Mucosa of rectum (tissue), 2 donors: Measurements from ENCODE around the gene KCNJ16.

Experiments used
- H3K27ac ChIP-seq, 2 donors: one replicate each; pipeline ENCODE4 v1.7.0; 2013; ENCODE audit warnings: inconsistent platforms in 2 of 2, low read depth in 2 of 2, low read length in 2 of 2
- H3K27me3 ChIP-seq, 2 donors: one replicate each; pipeline ENCODE4 v1.7.0; 2013; ENCODE audit warnings: low read length in 2 of 2; ENCODE audit not compliant: control insufficient read depth in 2 of 2, insufficient read depth in 2 of 2
- H3K36me3 ChIP-seq, 2 donors: one replicate each; pipeline ENCODE4 v1.7.0; 2013; ENCODE audit warnings: low read length in 2 of 2; ENCODE audit not compliant: control insufficient read depth in 2 of 2, insufficient read depth in 2 of 2
- H3K4me1 ChIP-seq, 2 donors: one replicate each; pipeline ENCODE4 v1.7.0; 2013; ENCODE audit warnings: low read length in 2 of 2, mild to moderate bottlenecking in 1 of 2; ENCODE audit not compliant: control insufficient read depth in 2 of 2, insufficient read depth in 2 of 2
- H3K4me3 ChIP-seq, 2 donors: one replicate each; pipeline ENCODE4 v1.7.0; 2013; ENCODE audit warnings: low read length in 2 of 2
- H3K9ac ChIP-seq, 2 donors: one replicate each; pipeline ENCODE4 v1.7.0; 2013; ENCODE audit warnings: low read length in 2 of 2, low read depth in 1 of 2, mild to moderate bottlenecking in 1 of 2
- H3K9me3 ChIP-seq, 2 donors: one replicate each; pipeline ENCODE4 v1.7.0; 2013; ENCODE audit warnings: low read length in 2 of 2; ENCODE audit not compliant: control insufficient read depth in 2 of 2
- donor health status: healthy.
- donor health status: Normal muscosa, but diverticular disease.

Gene KCNJ16

DNA sequence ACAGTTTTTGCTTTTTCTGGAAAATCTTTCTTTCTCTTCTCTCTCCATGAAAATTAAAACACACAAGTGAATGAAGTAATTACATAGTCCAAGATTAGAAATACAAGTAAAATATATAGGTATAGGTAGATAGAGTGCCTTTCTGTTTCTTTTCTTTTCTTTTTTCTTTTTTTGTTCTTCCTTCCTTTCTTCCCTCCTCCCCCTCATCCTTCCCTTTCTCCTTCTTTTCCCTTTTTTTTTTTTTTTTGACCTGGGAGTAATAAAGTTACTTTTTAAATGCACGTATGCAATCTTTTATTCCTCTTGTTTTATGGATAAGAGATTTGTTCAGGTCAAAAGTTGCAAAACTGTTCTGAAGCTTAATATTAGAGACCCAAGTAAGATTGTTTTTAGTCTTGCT lies 59.8 kb downstream of the KCNJ16 start:
- no peak overlapping the region for H3K27ac ChIP-seq
- H3K9me3 ChIP-seq: no peaks in the 10 kb centered on the region
- no peak overlapping the region for H3K4me3 ChIP-seq
- no peaks in the 10 kb centered on the region for H3K36me3 ChIP-seq
- peaks cover 0 to 19% of the 10 kb centered on the region in 2 donors for H3K4me1 ChIP-seq
- no peak overlapping the region for H3K9ac ChIP-seq
- H3K27me3 ChIP-seq: no peaks in the 10 kb centered on the region

DNA sequence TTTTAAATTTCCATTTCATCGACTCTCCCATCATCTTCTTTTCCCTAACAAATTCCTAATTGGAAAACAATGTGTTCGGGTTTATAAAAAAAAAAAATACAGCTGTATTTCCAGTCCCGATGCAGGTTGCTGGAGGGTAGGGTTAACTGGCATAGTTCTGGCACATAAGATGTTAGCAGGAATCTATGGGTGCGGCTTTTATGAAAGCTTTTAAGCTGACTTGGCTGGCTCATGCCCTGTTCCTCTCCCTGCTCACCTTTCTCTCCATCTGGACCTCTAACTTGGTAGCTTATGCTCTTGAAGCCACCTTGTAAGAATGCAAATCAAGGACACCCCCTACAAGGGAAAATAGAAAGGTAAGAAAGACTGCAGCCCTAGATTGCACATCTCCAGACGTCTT lies 61.1 kb downstream of the KCNJ16 start:
- Histone ChIP-seq H3K27ac (peak overlapping the region in 1 of 2 donors; percentile 9), H3K36me3 (no peaks in the 10 kb centered on the region), H3K9ac (no peak overlapping the region), H3K4me1 (peaks cover 0 to 19% of the 10 kb centered on the region in 2 donors), H3K27me3 (no peaks in the 10 kb centered on the region), H3K9me3 (no peaks in the 10 kb centered on the region), H3K4me3 (no peak overlapping the region)

DNA sequence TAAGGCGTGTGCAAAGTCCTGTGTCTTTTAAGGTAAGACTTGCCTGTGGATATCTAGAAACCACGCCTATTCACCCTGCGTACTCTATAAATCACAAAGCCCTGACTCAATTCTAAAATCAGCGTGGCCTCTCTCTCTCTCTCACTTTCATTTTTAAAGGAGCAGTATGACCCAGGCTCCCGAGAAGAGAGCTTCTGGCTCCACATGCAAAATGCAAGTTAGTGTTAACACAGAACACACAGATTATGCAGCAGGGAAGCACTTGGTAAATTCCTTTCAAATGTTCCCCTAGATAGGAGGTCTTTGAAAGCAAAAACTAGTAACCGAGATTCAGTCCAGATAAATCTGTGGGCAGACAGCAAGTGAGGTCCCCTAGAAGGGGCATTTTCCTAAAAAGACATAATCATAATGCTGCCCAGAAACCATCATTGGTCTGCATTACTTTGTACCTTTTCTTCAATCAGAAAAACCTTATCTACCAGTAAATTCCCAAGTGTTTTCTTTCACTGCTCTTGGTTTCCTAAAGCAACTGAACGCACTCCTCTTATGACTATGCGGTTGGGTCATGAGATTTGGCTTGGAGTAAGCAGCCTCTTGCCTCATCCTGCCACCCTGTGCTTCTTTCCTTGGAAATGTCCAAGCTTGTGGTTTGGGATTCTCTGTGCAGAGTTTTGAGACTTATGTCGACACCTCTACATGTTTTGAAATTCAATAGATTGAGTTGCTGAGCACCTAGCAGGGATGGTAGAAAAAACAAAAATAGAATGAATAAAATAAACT lies 62.6 kb downstream of the KCNJ16 start:
- no peaks in the 10 kb centered on the region for H3K27me3 ChIP-seq
- H3K9ac ChIP-seq: peak overlapping the region; percentile 9 to 48
- H3K9me3 ChIP-seq: no peaks in the 10 kb centered on the region
- H3K27ac ChIP-seq: peak overlapping the region; percentile 61 to 74
- H3K36me3 ChIP-seq: no peaks in the 10 kb centered on the region
- H3K4me1 ChIP-seq: peaks cover 0 to 19% of the 10 kb centered on the region in 2 donors
- peak overlapping the region; percentile 52 to 71 for H3K4me3 ChIP-seq

DNA sequence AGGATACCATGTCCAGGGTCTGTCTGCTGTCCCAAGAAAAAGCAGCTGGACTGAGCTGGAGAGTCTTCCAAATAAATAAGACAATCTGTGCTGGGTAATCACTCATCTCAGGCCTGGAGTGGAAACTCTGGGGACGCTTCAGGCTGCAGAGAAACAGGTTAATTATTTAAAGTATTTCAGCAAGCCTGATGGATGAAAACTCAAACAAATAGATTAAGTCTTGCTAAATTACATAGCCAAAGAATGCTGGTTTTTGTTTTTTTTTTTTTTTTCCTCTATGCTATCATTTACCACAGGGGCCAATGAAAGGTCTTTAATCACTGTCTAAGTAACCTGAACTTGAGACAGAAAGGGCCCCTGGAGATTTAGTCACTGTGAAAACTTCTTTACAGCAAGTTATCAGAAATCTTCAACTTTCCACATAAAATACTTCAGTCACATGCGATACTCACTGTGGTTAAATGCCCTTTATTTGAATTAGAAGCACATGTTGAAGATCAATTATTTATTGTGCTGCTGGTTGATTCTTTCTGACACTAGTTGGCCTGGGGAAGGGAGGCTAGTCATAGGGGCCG lies 63.4 kb downstream of the KCNJ16 start:
- no peak overlapping the region for H3K4me3 ChIP-seq
- no peak overlapping the region for H3K27ac ChIP-seq
- no peaks in the 10 kb centered on the region for H3K9me3 ChIP-seq
- H3K4me1 ChIP-seq: peaks cover 0 to 19% of the 10 kb centered on the region in 2 donors
- H3K9ac ChIP-seq: no peak overlapping the region
- no peaks in the 10 kb centered on the region for H3K27me3 ChIP-seq
- no peaks in the 10 kb centered on the region for H3K36me3 ChIP-seq

DNA sequence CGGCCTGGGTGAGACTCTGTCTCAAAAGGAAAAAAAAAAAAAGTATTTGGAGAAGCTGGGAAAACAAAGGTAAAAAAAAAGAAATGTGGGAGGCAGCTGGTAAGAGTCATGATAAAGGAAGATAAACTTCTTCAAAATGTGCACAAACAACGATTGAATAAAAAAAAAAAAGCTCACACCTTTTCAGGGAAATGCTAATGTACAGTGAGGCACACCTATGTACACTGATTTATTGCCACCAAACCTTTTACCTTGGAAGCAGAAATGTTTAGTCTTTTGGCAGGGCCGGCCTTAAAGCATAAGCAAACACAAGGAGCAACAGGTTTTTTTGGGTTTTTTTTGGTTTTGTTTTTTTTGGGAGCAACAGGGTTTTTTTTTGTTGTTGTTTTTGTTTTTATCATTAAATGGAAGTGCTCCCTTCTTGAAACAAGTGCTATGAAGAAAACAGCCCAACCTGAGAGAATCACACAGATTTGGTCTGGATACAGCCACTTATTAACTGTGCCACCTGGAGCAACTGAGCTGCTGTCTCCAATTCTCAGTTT lies 64.5 kb downstream of the KCNJ16 start:
- no peak overlapping the region for H3K4me3 ChIP-seq
- no peak overlapping the region for H3K27ac ChIP-seq
- H3K27me3 ChIP-seq: no peaks in the 10 kb centered on the region
- no peaks in the 10 kb centered on the region for H3K9me3 ChIP-seq
- peaks cover 0 to 19% of the 10 kb centered on the region in 2 donors for H3K4me1 ChIP-seq
- H3K36me3 ChIP-seq: no peaks in the 10 kb centered on the region
- H3K9ac ChIP-seq: no peak overlapping the region

DNA sequence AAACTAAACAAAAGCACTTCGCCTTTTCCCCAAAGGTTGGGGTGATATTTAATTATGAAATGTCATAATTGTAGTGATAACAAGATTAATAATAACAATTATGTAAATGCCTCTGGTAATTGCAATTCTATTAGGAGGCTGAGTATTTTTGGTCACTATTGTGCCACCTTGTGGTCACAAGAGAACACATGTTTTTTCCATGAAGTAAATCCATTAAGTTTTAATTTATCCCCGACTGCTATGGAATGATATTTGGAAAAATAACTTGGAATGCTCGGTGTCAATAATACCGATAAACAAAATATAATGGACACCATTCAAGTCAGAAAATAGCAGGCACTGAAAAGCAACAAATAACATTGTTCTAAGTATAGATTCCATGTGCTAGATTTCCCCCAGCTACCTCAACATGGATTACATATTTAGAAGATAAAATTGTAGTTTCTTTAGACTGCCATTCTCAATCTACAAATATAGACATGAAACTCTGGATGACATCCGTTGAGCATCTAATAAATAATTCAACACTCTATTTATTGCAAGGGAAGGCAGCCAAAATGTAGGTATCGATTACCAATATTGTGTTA lies 69.3 kb downstream of the KCNJ16 start:
- no peaks in the 10 kb centered on the region for H3K9me3 ChIP-seq
- no peak overlapping the region for H3K27ac ChIP-seq
- no peaks in the 10 kb centered on the region for H3K27me3 ChIP-seq
- H3K4me3 ChIP-seq: no peak overlapping the region
- no peak overlapping the region for H3K9ac ChIP-seq
- no peaks in the 10 kb centered on the region for H3K36me3 ChIP-seq
- peaks cover 0 to 3% of the 10 kb centered on the region in 2 donors for H3K4me1 ChIP-seq

DNA sequence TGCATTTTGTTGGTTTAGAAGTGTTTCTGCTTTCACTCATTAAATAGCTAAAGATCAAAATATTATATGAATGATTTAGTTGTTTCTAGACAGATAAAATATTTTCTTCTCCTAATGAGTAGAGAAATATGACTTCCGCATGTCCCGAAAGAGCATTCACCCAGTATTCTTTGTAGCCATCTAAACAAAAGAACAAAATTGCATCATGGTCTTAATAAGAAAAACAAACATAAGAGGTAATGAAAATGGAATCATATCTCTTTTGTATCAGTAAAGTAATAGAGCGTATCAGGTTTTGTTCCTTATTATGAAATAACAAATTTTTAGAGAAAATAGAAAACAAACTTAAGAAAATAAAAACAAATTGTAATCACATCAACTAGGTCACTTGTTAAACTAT lies 78.2 kb downstream of the KCNJ16 start:
- no peaks in the 10 kb centered on the region for H3K4me1 ChIP-seq
- no peak overlapping the region for H3K27ac ChIP-seq
- H3K9me3 ChIP-seq: no peaks in the 10 kb centered on the region
- H3K27me3 ChIP-seq: no peaks in the 10 kb centered on the region
- H3K36me3 ChIP-seq: no peaks in the 10 kb centered on the region
- no peak overlapping the region for H3K9ac ChIP-seq
- H3K4me3 ChIP-seq: no peak overlapping the region

DNA sequence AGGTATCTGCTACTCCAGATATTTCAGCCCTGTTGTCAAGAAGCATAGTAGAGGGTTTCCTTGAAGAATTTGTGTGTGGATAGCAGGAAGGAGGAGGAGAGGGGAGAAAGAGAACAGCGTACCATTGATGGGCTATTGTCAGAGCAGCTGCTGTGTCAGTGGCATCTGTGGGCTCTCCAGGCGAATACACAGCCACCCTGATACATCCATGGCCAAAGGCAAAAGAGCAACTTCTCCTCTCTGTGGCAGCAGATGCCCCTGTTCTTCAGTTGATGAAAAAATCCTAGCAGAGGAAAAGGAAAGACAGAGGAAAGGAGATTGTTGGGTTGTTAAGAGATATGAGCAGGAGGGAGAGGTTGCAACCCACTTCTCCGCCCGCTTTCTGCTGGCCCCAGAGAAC lies 82.1 kb downstream of the KCNJ16 start:
- H3K9me3 ChIP-seq: no peaks in the 10 kb centered on the region
- no peaks in the 10 kb centered on the region for H3K4me1 ChIP-seq
- H3K9ac ChIP-seq: no peak overlapping the region
- no peak overlapping the region for H3K27ac ChIP-seq
- H3K36me3 ChIP-seq: no peaks in the 10 kb centered on the region
- H3K4me3 ChIP-seq: no peak overlapping the region
- H3K27me3 ChIP-seq: no peaks in the 10 kb centered on the region

DNA sequence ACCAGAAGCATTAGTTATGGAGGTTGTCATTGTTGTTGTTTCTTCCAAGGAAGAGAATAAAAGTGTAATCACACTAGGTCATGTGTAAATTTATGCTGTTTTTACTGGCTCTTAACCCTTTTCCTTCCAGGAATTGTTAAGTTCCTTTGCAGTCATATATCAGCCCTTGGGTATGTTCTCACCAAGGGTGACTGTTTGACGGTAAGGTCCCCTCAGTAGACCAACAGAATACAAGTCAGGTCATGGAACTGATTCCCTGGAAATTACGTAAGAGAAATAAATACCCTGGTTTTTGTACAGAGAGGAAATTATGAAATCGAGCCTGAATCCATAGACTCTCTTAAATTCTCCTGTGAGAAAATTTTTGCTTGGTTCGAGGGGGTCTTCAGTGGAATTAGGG lies 83.2 kb downstream of the KCNJ16 start:
- no peaks in the 10 kb centered on the region for H3K36me3 ChIP-seq
- no peaks in the 10 kb centered on the region for H3K27me3 ChIP-seq
- H3K4me3 ChIP-seq: no peak overlapping the region
- H3K9me3 ChIP-seq: no peaks in the 10 kb centered on the region
- no peaks in the 10 kb centered on the region for H3K4me1 ChIP-seq
- H3K9ac ChIP-seq: no peak overlapping the region
- H3K27ac ChIP-seq: no peak overlapping the region

DNA sequence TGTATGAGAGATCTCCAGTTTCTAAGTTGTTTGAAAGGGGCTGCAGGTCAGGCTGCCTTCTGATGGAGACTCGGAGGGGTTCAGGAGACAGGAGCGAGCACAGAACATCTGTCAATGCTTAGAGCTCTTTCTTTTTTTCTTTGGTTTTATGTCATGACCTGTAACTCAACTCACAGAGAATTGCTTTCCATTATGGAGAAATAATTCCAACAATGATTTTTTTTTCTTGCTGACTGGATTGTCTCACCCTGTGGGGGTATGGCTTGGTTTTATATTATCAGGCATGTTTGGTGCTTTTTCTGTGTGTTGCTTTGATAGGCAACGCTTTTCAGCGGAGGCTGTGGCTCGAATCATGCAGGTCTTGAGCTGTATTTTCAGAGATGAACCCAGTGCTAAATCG lies 83.6 kb downstream of the KCNJ16 start:
- Histone ChIP-seq H3K9me3 (no peaks in the 10 kb centered on the region), H3K27ac (no peak overlapping the region), H3K4me3 (no peak overlapping the region), H3K27me3 (no peaks in the 10 kb centered on the region), H3K9ac (no peak overlapping the region), H3K36me3 (no peaks in the 10 kb centered on the region), H3K4me1 (no peaks in the 10 kb centered on the region)
